Measurements from ENCODE around the gene DNAH1. TPM values are rescaled to one million over a fixed set of nuclear protein-coding genes. Genes with fewer than 3 reads are reported as not detected.

DNAH1 gene
- total RNA-seq, 2 donors from 2014 or later: 7.0 to 9.1 TPM

DNA sequence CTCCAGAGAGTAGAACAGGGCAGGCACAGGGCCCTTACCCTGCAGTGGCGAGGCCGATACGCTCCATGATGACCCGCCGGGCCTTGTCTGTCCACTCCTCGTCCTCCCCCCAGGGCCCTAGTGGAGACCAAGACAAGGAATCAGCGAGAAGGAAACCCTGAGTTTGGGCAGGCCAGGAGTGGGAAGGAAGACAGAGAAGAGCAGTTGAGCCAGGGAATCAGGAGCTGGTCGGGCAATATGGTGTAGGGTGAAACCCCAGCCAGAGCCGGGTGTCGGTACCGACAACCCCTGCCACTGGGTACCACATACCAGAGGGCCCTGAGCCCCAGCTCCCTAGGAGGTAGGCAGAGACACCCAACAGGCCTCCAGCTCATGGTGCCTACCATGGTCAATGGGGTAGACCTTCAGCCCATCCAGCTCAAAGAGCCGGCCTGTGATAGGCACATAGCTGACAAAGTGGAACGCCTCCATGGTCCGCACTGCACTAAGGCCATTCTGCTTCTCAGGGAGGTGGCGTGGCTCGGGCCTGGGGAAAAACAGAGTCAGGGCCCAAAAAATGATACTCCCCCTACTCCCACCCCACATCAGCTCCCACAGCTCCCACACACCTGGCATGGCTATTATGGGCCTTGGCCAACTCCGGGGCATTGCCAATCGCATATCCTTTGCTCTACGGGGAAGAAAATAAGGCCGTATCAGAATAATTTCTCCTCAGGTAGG is 90.8 kb downstream of the DNAH1 start:
- no peaks in the 10 kb centered on the region for H3K27me3 ChIP-seq
- no peaks in the 10 kb centered on the region for H3K9me3 ChIP-seq
- DNase-seq: no peak
- peaks cover 11% of the 10 kb centered on the region for H3K4me1 ChIP-seq
- intact Hi-C loops (cut with DNase I): no loop called here
- TF ChIP-seq, protein P1, sequence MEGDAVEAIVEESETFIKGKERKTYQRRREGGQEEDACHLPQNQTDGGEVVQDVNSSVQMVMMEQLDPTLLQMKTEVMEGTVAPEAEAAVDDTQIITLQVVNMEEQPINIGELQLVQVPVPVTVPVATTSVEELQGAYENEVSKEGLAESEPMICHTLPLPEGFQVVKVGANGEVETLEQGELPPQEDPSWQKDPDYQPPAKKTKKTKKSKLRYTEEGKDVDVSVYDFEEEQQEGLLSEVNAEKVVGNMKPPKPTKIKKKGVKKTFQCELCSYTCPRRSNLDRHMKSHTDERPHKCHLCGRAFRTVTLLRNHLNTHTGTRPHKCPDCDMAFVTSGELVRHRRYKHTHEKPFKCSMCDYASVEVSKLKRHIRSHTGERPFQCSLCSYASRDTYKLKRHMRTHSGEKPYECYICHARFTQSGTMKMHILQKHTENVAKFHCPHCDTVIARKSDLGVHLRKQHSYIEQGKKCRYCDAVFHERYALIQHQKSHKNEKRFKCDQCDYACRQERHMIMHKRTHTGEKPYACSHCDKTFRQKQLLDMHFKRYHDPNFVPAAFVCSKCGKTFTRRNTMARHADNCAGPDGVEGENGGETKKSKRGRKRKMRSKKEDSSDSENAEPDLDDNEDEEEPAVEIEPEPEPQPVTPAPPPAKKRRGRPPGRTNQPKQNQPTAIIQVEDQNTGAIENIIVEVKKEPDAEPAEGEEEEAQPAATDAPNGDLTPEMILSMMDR (IDR thresholded peaks at IDR 0.05): no peak
- no peak overlapping the region for H3K27ac ChIP-seq
- peaks cover 22% of the 10 kb centered on the region for H3K36me3 ChIP-seq
- peak overlapping the region; percentile 1 to 64 for H3K9ac ChIP-seq (ENCODE audit: low read depth in 2 of 2, low read length in 2 of 2)
- H3K4me3 ChIP-seq: no peak overlapping the region

DNA sequence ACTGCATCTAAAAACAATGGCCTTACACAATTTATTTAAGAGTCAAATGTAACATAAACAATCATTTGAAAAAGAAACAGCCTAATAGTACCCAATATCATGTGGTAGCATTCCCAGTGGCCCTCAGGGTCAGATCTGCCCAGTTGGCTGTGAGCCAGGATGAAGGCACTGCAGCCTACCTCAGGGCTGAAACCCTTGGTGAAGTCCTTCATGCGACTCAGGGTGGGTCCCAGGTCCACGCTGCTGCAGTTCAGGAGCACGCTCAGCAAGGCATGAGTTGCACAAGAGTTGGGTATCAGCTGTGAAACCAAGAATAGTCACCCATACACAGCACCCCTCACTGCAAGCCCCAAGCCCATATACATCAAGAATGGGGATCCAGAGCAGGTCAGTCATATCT is 91.7 kb downstream of the DNAH1 start:
- intact Hi-C loops (cut with DNase I): no loop called here

DNA sequence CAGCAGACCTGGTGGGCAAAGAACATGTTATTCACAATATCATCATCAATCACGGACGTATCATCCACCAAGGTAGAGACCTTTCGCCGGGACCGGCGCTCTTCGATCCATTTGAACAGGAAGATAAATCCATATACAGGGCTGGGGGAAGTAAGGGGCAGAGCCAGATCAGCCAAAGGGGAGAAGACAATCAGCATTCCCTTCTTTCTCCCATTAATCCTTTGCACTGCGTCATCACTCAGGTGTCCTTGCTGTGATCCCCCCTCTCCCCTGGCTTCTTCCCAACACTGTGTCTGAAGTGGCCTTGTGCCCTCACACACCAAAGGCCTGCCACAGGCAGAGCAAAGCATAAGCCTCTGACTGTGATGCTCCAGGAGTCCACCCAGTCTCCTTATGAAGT is 92.3 kb downstream of the DNAH1 start:
- Histone ChIP-seq H3K9ac (ENCODE audit: low read depth in 2 of 2, low read length in 2 of 2) (peak overlapping the region in 1 of 2 donors; percentile 94), H3K27me3 (no peaks in the 10 kb centered on the region), H3K27ac (no peak overlapping the region), H3K4me1 (peaks cover 12% of the 10 kb centered on the region), H3K9me3 (no peaks in the 10 kb centered on the region), H3K4me3 (peak overlapping the region; percentile 89), H3K36me3 (peaks cover 13% of the 10 kb centered on the region)
- DNase-seq: no peak
- intact Hi-C loops (cut with DNase I): no loop called here
- TF ChIP-seq, protein P1 (IDR thresholded peaks at IDR 0.05): no peak

More for the DNA sequence above, 91.7 kb downstream of the DNAH1 start:
- Histone ChIP-seq H3K27me3 (no peaks in the 10 kb centered on the region), H3K36me3 (peaks cover 20% of the 10 kb centered on the region), H3K9ac (ENCODE audit: low read depth in 2 of 2, low read length in 2 of 2) (no peak overlapping the region), H3K4me3 (no peak overlapping the region), H3K9me3 (no peaks in the 10 kb centered on the region), H3K27ac (no peak overlapping the region), H3K4me1 (peaks cover 12% of the 10 kb centered on the region)
- no peak for DNase-seq
- TF ChIP-seq, protein P1 (IDR thresholded peaks at IDR 0.05): no peak

DNA sequence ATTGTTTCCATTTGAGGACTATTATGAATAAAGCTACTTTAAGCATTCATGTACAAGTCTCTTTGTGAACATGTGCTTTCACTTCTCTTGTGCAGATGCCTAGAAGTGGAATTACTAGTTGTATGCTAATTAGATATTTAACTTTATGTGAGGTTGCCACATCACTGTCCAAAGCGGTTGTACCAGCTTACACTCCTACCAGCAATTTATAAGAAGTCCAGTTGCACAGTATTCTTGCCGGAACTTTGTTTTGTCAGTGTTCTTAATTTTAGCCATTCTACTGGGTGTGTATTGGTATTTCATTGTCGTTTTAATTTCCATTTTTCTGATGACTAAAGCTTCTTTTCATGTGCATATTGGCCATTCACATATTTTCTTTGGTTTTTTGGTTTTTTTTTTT is 99.7 kb downstream of the DNAH1 start:
- H3K9ac ChIP-seq (ENCODE audit: low read depth in 2 of 2, low read length in 2 of 2): no peak overlapping the region
- TF ChIP-seq, protein P1 (IDR thresholded peaks at IDR 0.05): no peak
- H3K4me3 ChIP-seq: no peak overlapping the region
- DNase-seq: no peak
- no peak overlapping the region for H3K27ac ChIP-seq
- no peaks in the 10 kb centered on the region for H3K36me3 ChIP-seq
- H3K9me3 ChIP-seq: no peaks in the 10 kb centered on the region
- H3K4me1 ChIP-seq: peaks cover 5% of the 10 kb centered on the region
- intact Hi-C loops (cut with DNase I): no loop called here
- no peaks in the 10 kb centered on the region for H3K27me3 ChIP-seq

DNA sequence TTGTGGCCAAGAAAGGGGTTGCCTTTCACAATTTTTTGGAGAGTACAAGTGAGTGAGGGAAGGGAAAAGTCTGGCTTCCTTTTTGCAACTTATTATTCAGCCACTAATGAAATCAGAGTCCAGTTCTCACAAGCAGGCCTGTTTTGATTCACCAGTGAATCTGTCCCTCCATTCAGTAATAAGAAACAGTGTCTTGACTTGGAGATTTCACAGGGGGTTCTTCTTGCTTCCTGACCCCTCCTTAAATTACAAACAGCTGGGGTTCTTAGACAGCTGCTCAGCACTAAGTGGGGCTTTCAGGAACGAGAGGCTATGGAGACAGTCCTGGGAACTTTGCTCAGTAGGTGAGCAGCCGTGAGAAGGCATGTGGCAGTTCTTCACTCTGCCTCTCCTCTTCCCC is 104.3 kb downstream of the DNAH1 start:
- TF ChIP-seq, protein P1 (IDR thresholded peaks at IDR 0.05): no peak
- H3K27me3 ChIP-seq: no peaks in the 10 kb centered on the region
- H3K36me3 ChIP-seq: no peaks in the 10 kb centered on the region
- no peaks in the 10 kb centered on the region for H3K9me3 ChIP-seq
- DNase-seq: no peak
- no peak overlapping the region for H3K9ac ChIP-seq (ENCODE audit: low read depth in 2 of 2, low read length in 2 of 2)
- intact Hi-C loops (cut with DNase I): no loop called here
- no peak overlapping the region for H3K4me3 ChIP-seq
- H3K4me1 ChIP-seq: no peaks in the 10 kb centered on the region
- no peak overlapping the region for H3K27ac ChIP-seq

All from colonic mucosa (tissue), 4 donors.